ENCODE measurements around the gene DNAJC11.

The DNAJC11 gene

GRCh38 chr1:6591222-6591621 lies 110.4 kb downstream of the DNAJC11 start:
- Histone ChIP-seq H3K36me3 (replicated peaks) (peaks cover 70% of the 10 kb centered on the region), H3K27ac (no peak overlapping the region), H3K4me3 (ENCODE audit: low read depth, low read length) (no peak overlapping the region), H3K27me3 (replicated peaks) (no peaks in the 10 kb centered on the region)
- TF ChIP-seq CTCF (IDR thresholded peaks at IDR 0.05; ENCODE audit: low read depth, low read length, missing control alignments) = no peak
- in situ Hi-C loops (cut with HindIII; ENCODE audit: low pct_ligation_motif_present, low sequenced_read_pairs) = no loop called here
- DNase-seq = no peak

- Histone ChIP-seq H3K36me3 (replicated peaks) (peaks cover 58% of the 10 kb centered on the region), H3K27me3 (replicated peaks) (no peaks in the 10 kb centered on the region), H3K4me3 (ENCODE audit: low read depth, low read length) (no peak overlapping the region), H3K27ac (no peak overlapping the region)
- TF ChIP-seq CTCF (IDR thresholded peaks at IDR 0.05; ENCODE audit: low read depth, low read length, missing control alignments) = no peak
- no peak for DNase-seq
- in situ Hi-C loops (cut with HindIII; ENCODE audit: low pct_ligation_motif_present, low sequenced_read_pairs) = no loop called here
These were observed 111.6 kb downstream of the DNAJC11 start for GRCh38 chr1:6590046-6590445.

GRCh38 chr1:6588893-6589520 lies 112.6 kb downstream of the DNAJC11 start:
- no peaks in the 10 kb centered on the region for H3K27me3 ChIP-seq (replicated peaks)
- DNase-seq = no peak
- H3K4me3 ChIP-seq (ENCODE audit: low read depth, low read length) = no peak overlapping the region
- H3K27ac ChIP-seq = no peak overlapping the region
- no peak for TF ChIP-seq CTCF (IDR thresholded peaks at IDR 0.05; ENCODE audit: low read depth, low read length, missing control alignments)
- in situ Hi-C loops (cut with HindIII; ENCODE audit: low pct_ligation_motif_present, low sequenced_read_pairs) = no loop called here
- H3K36me3 ChIP-seq (replicated peaks) = peaks cover 48% of the 10 kb centered on the region

GRCh38 chr1:6588128-6588892 lies 113.3 kb downstream of the DNAJC11 start:
- DNase-seq = no peak

GRCh38 chr1:6587261-6588005 lies 114.2 kb downstream of the DNAJC11 start:
- in situ Hi-C loops (cut with HindIII; ENCODE audit: low pct_ligation_motif_present, low sequenced_read_pairs) = no loop called here
- DNase-seq = no peak
- no peak overlapping the region for H3K27ac ChIP-seq
- H3K4me3 ChIP-seq (ENCODE audit: low read depth, low read length) = no peak overlapping the region
- no peaks in the 10 kb centered on the region for H3K27me3 ChIP-seq (replicated peaks)
- H3K36me3 ChIP-seq (replicated peaks) = peaks cover 35% of the 10 kb centered on the region
- no peak for TF ChIP-seq CTCF (IDR thresholded peaks at IDR 0.05; ENCODE audit: low read depth, low read length, missing control alignments)

More at GRCh38 chr1:6588128-6588892, 113.3 kb downstream of the DNAJC11 start:
- Histone ChIP-seq H3K36me3 (replicated peaks) (peaks cover 41% of the 10 kb centered on the region), H3K27me3 (replicated peaks) (no peaks in the 10 kb centered on the region), H3K4me3 (ENCODE audit: low read depth, low read length) (no peak overlapping the region), H3K27ac (no peak overlapping the region)
- in situ Hi-C loops (cut with HindIII; ENCODE audit: low pct_ligation_motif_present, low sequenced_read_pairs) = no loop called here
- TF ChIP-seq CTCF (IDR thresholded peaks at IDR 0.05; ENCODE audit: low read depth, low read length, missing control alignments) = no peak

Data from brain microvascular endothelial cell (primary cell).